Measurements from ENCODE around the gene RAB5A.
"Not testable (repeated sequence)": the region's sequence is repeated elsewhere in the genome, so short reads cannot be mapped to it uniquely, and the experiment has no call there.

The RAB5A gene

DNA sequence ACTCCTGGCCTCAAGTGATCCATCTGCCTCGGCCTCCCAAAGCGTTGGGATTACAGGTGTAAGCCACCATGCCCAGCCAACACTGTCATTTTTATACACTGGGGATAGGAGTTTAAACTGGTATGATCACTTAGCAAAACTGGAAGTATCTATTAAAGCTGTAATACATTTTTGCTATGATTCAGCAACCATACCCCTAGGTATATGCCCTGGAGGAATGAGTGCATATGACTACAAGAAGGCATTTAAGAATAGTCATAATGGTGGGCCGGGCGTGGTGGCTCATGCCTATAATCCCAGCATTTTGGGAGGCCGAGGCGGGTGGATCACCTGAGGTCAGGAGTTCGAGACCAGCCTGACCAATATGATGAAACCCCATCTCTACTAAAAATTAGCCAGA lies 85.0 kb downstream of the RAB5A start:
- DNase-seq = not testable (repeated sequence)
